Measurements from ENCODE around the gene SDHAF2. TPM values are rescaled to one million over a fixed set of nuclear protein-coding genes. Genes with fewer than 3 reads are reported as not detected.

Gene SDHAF2
- total and polyA plus RNA-seq, 9 of the 15 experiments (the other 6 are each of a cell fraction or from before 2014, with no cell fraction given), result 21.2 to 144 (median 40.4) TPM

DNA sequence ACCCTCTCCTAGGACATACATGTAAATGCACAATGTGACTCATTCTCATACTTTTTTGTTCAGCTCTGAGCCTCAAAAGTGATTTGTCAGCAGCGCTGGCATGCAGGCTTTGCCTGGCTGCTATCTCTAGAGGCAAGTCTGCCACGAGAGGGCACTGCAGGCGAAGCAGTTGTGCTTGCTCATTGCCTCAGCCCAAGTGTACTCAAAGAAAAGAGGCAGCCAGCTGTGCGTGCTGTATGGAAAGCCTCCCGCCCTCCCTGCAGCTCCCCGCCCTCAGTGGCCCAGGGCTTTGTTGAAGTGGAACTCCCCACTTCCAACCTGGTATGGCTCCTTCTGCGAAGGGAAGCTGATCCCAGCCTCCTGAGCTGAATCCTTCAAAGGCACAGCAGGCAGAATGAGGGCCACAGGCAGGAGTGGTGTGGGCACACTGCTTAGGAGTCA, 16.3 kb downstream of the SDHAF2 start (continued):
- no peak for TF ChIP-seq ELF2 (CRISPR knock-in tag; IDR thresholded peaks at IDR 0.05)
- peak; percentile 78 for TF ChIP-seq MAFK (IDR thresholded peaks at IDR 0.05; ENCODE audit: low read length)
- TF ChIP-seq EP400 (IDR thresholded peaks at IDR 0.05), result no peak
- TF ChIP-seq NR2C2 (CRISPR knock-in tag; IDR thresholded peaks at IDR 0.05), result no peak
- TF ChIP-seq NR2C2 (tag; IDR thresholded peaks at IDR 0.05), result no peak
- TF ChIP-seq NFIC (IDR thresholded peaks at IDR 0.05), result peak; percentile 60; the same call in 1 of the 2 replicates
- TF ChIP-seq ZNF639 (CRISPR knock-in tag; conservative IDR thresholded peaks at IDR 0.05 in 1 of 2, IDR thresholded peaks at IDR 0.05 in 1 of 2), result no peak
- no peak for TF ChIP-seq CLOCK (CRISPR knock-in tag; IDR thresholded peaks at IDR 0.05; ENCODE audit: borderline replicate concordance)
- TF ChIP-seq, protein P1, sequence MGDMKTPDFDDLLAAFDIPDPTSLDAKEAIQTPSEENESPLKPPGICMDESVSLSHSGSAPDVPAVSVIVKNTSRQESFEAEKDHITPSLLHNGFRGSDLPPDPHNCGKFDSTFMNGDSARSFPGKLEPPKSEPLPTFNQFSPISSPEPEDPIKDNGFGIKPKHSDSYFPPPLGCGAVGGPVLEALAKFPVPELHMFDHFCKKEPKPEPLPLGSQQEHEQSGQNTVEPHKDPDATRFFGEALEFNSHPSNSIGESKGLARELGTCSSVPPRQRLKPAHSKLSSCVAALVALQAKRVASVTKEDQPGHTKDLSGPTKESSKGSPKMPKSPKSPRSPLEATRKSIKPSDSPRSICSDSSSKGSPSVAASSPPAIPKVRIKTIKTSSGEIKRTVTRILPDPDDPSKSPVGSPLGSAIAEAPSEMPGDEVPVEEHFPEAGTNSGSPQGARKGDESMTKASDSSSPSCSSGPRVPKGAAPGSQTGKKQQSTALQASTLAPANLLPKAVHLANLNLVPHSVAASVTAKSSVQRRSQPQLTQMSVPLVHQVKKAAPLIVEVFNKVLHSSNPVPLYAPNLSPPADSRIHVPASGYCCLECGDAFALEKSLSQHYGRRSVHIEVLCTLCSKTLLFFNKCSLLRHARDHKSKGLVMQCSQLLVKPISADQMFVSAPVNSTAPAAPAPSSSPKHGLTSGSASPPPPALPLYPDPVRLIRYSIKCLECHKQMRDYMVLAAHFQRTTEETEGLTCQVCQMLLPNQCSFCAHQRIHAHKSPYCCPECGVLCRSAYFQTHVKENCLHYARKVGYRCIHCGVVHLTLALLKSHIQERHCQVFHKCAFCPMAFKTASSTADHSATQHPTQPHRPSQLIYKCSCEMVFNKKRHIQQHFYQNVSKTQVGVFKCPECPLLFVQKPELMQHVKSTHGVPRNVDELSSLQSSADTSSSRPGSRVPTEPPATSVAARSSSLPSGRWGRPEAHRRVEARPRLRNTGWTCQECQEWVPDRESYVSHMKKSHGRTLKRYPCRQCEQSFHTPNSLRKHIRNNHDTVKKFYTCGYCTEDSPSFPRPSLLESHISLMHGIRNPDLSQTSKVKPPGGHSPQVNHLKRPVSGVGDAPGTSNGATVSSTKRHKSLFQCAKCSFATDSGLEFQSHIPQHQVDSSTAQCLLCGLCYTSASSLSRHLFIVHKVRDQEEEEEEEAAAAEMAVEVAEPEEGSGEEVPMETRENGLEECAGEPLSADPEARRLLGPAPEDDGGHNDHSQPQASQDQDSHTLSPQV (IDR thresholded peaks at IDR 0.05), result no peak
- TF ChIP-seq CHAMP1 (IDR thresholded peaks at IDR 0.05), result no peak
- TF ChIP-seq MED1 (CRISPR knock-in tag; IDR thresholded peaks at IDR 0.05; ENCODE audit: borderline replicate concordance), result no peak
- TF ChIP-seq PRPF4 (IDR thresholded peaks at IDR 0.05; ENCODE audit: insufficient read depth, low read depth, low read length, poor library complexity, severe bottlenecking), result no peak
- TF ChIP-seq ZBTB1 (CRISPR knock-in tag; IDR thresholded peaks at IDR 0.05; ENCODE audit: borderline replicate concordance, low read depth), result no peak
- no peak for TF ChIP-seq ZNF165 (CRISPR knock-in tag; IDR thresholded peaks at IDR 0.05; ENCODE audit: borderline replicate concordance)
- TF ChIP-seq ZNF695 (CRISPR knock-in tag; IDR thresholded peaks at IDR 0.05), result no peak
- no peak for TF ChIP-seq HMBOX1 (IDR thresholded peaks at IDR 0.05)
